ENCODE data around the gene HAPLN1.

HAPLN1 gene

GRCh38 chr5:83709973-83710372 is 10.7 kb downstream of the HAPLN1 start:
- H3K9me2 ChIP-seq (replicated peaks; ENCODE audit: low read depth, low read length) = no peaks in the 10 kb centered on the region
- H3K4me3 ChIP-seq (ENCODE audit: low read length, poor library complexity, severe bottlenecking) = no peak overlapping the region
- H3K27me3 ChIP-seq (ENCODE audit: insufficient read depth, low read length, poor library complexity, severe bottlenecking) = no peaks in the 10 kb centered on the region
- no peak overlapping the region for H3K9ac ChIP-seq (ENCODE audit: low read depth, low read length, poor library complexity, severe bottlenecking)
- no peaks in the 10 kb centered on the region for H3K79me2 ChIP-seq (ENCODE audit: insufficient read depth, low read length)
- H4K20me1 ChIP-seq (ENCODE audit: insufficient read depth, low read length, poor library complexity, severe bottlenecking) = no peaks in the 10 kb centered on the region
- TF ChIP-seq EZH2phosphoT487 (IDR thresholded peaks at IDR 0.05; ENCODE audit: borderline replicate concordance) = no peak
- no peak for TF ChIP-seq CTCF (conservative IDR thresholded peaks at IDR 0.05; ENCODE audit: low read length)
- no peaks in the 10 kb centered on the region for H3K9me3 ChIP-seq (ENCODE audit: insufficient read depth, low read depth, low read length)
- no peak overlapping the region for H3K4me2 ChIP-seq (ENCODE audit: low read depth, low read length, poor library complexity, severe bottlenecking)
- H2AFZ ChIP-seq (ENCODE audit: low read length) = no peak overlapping the region
- no peaks in the 10 kb centered on the region for H3F3A ChIP-seq (ENCODE audit: low read depth)
- no peaks in the 10 kb centered on the region for H3K4me1 ChIP-seq (ENCODE audit: insufficient read depth, low read length, poor library complexity, severe bottlenecking)
- H3K36me3 ChIP-seq (ENCODE audit: insufficient read depth, low read length) = no peaks in the 10 kb centered on the region

- no peak overlapping the region for H3K4me2 ChIP-seq (ENCODE audit: low read depth, low read length, poor library complexity, severe bottlenecking)
- H2AFZ ChIP-seq (ENCODE audit: low read length) = no peak overlapping the region
- no peaks in the 10 kb centered on the region for H3K4me1 ChIP-seq (ENCODE audit: insufficient read depth, low read length, poor library complexity, severe bottlenecking)
- H3K4me3 ChIP-seq (ENCODE audit: low read length, poor library complexity, severe bottlenecking) = no peak overlapping the region
- H3K9me3 ChIP-seq (ENCODE audit: insufficient read depth, low read depth, low read length) = no peaks in the 10 kb centered on the region
- H3K9me2 ChIP-seq (replicated peaks; ENCODE audit: low read depth, low read length) = no peaks in the 10 kb centered on the region
- no peak overlapping the region for H3K9ac ChIP-seq (ENCODE audit: low read depth, low read length, poor library complexity, severe bottlenecking)
- H3K36me3 ChIP-seq (ENCODE audit: insufficient read depth, low read length) = no peaks in the 10 kb centered on the region
- no peaks in the 10 kb centered on the region for H3K79me2 ChIP-seq (ENCODE audit: insufficient read depth, low read length)
- no peaks in the 10 kb centered on the region for H3F3A ChIP-seq (ENCODE audit: low read depth)
- TF ChIP-seq CTCF (conservative IDR thresholded peaks at IDR 0.05; ENCODE audit: low read length) (no peak), EZH2phosphoT487 (IDR thresholded peaks at IDR 0.05; ENCODE audit: borderline replicate concordance) (no peak)
- no peaks in the 10 kb centered on the region for H3K27me3 ChIP-seq (ENCODE audit: insufficient read depth, low read length, poor library complexity, severe bottlenecking)
- H4K20me1 ChIP-seq (ENCODE audit: insufficient read depth, low read length, poor library complexity, severe bottlenecking) = no peaks in the 10 kb centered on the region
These were observed 12.5 kb downstream of the HAPLN1 start for GRCh38 chr5:83708170-83708569.

GRCh38 chr5:83703059-83703458 is 17.6 kb downstream of the HAPLN1 start:
- H3K4me3 ChIP-seq (ENCODE audit: low read length, poor library complexity, severe bottlenecking) = no peak overlapping the region
- no peaks in the 10 kb centered on the region for H3K4me1 ChIP-seq (ENCODE audit: insufficient read depth, low read length, poor library complexity, severe bottlenecking)

More at GRCh38 chr5:83703059-83703458, 17.6 kb downstream of the HAPLN1 start:
- TF ChIP-seq CTCF (conservative IDR thresholded peaks at IDR 0.05; ENCODE audit: low read length) (no peak), EZH2phosphoT487 (IDR thresholded peaks at IDR 0.05; ENCODE audit: borderline replicate concordance) (no peak)
- Histone ChIP-seq H3K9ac (ENCODE audit: low read depth, low read length, poor library complexity, severe bottlenecking) (no peak overlapping the region), H3K9me3 (ENCODE audit: insufficient read depth, low read depth, low read length) (no peaks in the 10 kb centered on the region), H3F3A (ENCODE audit: low read depth) (no peaks in the 10 kb centered on the region), H3K9me2 (replicated peaks; ENCODE audit: low read depth, low read length) (no peaks in the 10 kb centered on the region), H3K4me2 (ENCODE audit: low read depth, low read length, poor library complexity, severe bottlenecking) (no peak overlapping the region), H3K36me3 (ENCODE audit: insufficient read depth, low read length) (no peaks in the 10 kb centered on the region), H2AFZ (ENCODE audit: low read length) (no peak overlapping the region), H4K20me1 (ENCODE audit: insufficient read depth, low read length, poor library complexity, severe bottlenecking) (no peaks in the 10 kb centered on the region), H3K79me2 (ENCODE audit: insufficient read depth, low read length) (no peaks in the 10 kb centered on the region), H3K27me3 (ENCODE audit: insufficient read depth, low read length, poor library complexity, severe bottlenecking) (no peaks in the 10 kb centered on the region)

Data from Loucy (cell line).